Suppressor macrophage treated with lipopolysaccharide for 4 hours (primary cell): ENCODE measurements around the gene SESN3.
"Not testable (repeated sequence)": the region's sequence is repeated elsewhere in the genome, so short reads cannot be mapped to it uniquely, and the experiment has no call there.

Experiments
- DNase-seq: peaks from one replicate; pipeline ENCODE4 v3.0.0-alpha.2; 2020

SESN3 gene, protein sequence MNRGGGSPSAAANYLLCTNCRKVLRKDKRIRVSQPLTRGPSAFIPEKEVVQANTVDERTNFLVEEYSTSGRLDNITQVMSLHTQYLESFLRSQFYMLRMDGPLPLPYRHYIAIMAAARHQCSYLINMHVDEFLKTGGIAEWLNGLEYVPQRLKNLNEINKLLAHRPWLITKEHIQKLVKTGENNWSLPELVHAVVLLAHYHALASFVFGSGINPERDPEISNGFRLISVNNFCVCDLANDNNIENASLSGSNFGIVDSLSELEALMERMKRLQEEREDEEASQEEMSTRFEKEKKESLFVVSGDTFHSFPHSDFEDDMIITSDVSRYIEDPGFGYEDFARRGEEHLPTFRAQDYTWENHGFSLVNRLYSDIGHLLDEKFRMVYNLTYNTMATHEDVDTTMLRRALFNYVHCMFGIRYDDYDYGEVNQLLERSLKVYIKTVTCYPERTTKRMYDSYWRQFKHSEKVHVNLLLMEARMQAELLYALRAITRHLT

DNA sequence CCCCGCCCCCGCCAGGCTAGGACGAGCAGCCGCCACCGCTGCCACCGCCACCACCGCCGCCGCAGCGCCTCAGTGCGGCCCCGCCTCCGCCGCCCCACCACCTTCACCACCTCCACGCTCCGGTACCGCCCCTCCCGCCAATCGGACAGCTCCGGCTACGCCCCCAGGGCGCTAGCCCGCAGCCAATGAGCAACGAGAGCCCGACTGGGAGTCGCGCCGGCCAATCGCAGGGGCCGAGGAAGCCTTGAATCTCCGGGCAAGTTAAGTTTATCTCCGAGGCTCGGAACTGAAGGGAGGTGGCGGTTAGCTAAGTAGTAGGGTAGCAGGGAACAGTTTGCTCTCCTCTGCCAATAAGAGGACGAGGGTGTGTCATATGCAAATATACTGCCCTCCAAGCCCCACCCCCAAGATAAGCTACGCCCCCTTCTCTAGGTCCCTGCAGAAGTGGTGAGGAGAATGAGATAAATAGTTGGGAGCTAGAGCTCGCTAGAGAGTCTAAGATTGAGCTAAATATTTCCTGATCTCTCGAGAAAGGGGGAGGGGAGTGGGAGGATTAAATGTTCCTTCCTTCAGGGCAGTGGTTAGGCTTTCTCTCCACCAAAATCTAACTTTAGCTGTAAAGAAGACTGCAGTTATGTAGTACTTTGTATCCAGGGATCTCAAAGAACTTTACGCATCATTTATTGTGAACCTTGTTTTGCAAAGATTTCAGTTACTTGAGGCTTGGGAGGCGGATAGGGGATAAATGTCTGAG is at the start of gene SESN3:
SESN3 (minus strand) TSS at position 76 of the 754 bp plus-strand sequence. CDS start 342 bp downstream, outside the sequence.
- DNase-seq = peak; percentile 99

DNA sequence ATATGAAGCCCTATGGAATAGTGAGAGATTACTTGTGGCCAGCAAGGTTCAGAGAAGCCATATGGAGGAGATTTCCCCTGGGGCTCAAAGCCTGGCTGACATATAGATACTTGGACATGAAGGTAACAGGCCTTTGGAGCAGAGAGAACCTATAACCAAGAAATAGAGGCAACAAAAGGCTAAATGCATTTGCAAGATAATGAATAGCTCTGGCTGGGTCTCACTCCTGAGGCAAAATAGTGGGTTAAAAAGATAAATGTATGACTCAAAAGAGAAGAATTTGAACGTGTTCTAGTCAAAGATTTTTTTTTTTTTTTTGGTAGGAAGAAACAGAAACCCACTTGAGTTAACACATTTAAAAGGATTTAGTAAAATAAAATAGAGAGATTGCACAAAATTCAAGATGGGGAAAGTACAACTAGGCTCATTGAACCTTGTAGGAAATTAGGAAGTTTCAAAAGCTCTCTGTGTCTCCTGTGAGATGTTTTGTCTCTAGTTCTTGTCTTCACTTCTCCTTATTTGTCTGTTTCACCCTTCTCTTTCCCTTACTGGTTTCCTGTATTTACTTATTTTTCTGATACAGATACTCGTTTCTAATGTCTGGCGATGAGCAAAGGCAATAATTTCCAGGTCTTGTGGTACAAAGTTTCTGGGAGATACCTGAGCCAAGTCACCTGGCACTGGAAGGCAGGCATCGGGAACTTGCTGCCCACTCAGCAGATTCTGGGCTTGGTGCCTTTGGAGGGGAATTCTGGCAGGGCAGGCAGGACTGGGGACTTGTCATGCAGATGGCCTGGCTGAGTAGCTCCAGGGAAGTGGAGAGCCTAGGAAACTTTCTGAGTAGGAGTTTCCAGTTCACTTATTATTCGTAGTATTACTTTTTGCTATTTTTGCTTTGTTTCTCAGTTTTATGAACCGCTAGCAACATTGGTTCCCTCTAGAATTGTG is 49.2 kb upstream of the SESN3 start:
- DNase-seq = peak; percentile 68

DNA sequence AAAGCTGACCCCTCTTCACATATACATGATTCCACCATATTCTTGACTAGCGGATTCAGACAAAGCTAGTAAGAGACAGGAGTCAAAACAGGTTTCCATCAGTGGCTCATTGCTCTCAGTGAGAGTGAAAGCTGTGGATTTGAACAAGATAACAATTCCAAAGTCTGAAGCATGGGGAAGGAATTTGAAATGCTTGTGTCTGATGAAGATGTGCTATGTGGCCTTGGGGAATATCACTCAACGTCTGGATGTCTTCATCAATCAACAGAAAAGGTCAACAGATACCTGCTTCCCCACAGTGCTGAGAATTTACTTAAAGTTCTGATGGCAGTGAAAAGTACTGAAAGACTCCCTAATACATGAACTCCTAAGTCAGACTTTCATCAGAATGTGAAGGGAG is 46.9 kb upstream of the SESN3 start:
- no peak for DNase-seq

DNA sequence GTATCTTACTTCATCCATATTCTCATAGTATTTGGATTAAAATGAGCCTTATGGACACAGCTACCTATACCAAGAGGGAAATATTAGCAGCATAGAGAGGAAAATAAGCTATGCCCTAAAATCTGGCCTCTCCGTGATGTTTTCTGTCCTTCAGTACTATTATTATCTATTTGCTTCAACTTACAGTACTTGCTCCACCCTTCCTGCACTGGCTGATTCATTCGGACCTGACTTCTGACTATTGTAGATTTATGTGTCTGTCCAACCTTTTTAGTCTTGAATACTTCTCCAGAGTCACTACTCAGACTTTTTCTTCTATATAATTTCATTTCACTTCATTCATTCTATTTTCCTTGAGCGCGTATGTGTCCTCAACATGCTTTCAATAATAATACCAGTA is 45.1 kb upstream of the SESN3 start:
- no peak for DNase-seq

DNA sequence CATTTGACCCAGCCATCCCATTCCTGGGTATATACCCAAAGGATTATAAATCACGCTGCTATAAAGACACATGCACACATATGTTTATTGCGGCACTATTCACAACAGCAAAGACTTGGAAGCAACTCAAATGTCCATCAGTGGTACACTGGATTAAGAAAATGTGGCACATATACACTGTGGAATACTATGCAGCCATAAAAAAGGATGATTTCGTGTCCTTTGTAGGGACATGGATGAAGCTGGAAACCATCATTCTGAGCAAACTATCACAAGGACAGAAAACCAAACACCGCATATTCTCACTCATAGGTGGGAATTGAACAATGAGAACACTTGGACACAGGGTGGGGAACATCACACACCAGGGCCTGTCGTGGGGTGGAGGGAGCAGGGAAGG is 42.6 kb upstream of the SESN3 start:
- not testable (repeated sequence) for DNase-seq

DNA sequence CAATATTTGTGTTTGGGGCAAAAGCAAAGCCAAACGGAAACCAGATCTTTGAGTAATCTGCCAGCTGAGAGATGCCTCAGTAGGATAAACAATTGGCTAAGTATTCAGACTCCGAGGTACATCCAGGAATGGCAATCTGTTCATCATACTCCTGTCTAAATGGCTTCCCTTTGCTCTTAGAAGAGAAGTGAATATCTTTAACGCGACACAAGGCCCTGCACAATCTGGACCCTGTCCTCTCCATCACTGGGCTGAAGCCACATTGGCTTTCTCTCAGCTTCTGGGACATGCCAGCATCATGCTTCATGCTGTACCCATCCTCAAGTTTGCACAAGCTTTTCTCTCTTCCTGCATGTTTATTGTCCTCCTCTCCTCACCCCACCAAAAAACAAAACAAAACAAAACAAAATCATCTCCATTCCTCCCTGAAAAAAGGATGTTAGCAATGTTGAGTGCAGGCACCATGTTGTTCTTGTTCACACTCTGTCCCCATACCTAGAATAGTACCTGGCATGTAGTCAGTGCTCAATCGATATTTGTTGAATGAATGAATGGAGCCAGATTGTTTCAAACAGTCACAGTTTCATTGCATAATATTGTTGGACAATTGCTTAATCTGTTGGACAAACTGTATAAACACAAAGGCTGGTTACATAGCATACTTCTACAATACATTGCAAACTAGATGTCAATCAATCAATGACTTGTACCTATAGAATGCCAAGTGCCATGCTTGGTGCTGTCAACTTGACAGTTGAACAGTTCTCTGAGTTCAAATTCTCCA is 38.2 kb upstream of the SESN3 start:
- DNase-seq = no peak

DNA sequence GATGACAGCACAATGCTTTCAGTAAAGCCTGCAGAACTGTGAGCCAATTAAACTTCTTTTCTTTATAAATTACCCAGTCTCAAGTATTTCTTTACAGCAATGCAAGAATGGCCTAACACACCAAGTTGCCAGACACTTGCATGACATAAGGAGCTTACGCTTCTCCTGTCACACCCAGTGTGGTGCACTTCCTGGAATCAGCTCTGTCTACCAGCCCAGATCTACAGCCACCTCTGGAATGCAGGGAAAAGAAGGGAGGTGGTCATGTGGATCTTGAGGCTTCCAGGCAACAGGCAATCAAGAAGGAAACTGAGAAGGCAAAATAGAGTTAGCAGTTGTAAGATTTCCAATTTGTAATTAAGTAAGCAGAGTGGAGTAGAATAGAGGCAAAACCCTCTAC is 37.4 kb upstream of the SESN3 start:
- no peak for DNase-seq

DNA sequence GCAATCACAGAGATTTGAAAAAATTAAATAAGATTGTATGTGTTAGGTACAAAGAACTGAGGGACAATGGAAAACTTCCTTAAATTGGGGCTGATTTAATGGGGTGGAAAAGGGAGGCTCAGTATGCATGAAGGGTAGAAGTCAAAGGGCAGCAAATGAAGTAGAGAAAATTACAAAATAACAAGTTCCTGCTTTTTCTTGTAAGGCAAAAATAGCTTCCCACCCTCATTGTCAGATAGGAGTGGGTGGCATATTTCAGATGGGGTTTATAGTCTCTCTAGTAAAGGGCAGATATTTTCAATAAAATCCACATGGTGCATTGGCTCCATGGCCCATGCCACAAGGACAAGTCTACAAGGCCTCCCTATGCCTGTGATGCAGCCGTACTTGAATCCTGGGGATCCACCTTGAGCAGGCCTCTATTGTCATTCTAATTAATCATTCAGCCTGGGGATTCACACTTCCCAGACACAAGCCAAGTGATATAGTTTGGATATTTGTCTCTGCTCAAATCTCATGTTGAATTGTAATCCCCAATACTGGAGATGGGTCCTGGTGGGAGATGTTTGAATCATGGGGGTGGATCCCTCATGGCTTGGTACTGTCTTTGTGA is 36.7 kb upstream of the SESN3 start:
- DNase-seq = peak; percentile 27

DNA sequence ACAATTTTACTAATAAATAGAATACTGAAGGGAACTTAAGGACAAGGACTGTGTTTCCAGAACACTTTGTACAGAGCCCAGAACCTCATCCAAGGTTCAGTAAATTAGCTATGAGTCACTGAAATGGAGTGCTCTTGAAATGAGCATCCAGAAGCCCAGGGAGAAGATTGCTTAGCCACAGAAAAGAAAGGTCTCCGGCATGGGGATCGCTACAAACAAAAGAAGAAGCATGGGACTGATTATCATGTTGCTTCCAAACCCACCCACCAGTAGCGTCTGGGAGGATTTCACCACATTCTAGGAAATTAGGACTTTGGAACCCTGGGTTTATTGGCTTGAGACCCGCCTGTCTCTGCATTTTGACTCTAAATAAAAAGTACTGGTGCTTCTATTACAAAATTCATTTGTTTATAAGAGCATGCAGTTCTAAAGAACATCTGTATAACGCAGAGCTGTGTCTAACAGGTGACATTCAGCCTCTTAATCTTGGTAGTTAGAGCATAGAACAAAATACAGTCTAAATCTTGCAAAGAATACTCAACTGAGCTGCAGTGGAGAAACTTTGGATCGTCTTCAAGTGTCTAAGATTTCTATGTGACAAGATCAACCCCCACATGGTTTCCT is 35.9 kb upstream of the SESN3 start:
- DNase-seq = no peak

DNA sequence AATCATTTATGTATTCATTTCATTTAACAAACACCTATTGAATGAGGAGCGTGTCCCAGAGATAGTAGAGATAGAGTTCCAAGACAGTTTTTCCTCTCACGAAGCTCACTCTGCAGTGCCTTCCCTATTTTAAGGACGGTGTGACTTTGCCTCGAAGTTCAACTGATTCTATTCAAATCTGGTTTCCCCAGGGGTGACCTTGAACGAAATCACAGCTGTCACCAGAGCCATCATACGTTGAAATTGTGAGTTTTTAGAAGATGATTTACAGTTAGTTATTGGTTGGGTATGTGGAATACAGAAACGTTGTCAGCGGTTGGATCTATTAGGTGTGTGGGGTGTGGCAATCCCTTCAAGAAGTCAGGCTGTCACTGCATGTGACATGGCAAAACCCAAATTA is 33.9 kb upstream of the SESN3 start:
- DNase-seq = no peak

DNA sequence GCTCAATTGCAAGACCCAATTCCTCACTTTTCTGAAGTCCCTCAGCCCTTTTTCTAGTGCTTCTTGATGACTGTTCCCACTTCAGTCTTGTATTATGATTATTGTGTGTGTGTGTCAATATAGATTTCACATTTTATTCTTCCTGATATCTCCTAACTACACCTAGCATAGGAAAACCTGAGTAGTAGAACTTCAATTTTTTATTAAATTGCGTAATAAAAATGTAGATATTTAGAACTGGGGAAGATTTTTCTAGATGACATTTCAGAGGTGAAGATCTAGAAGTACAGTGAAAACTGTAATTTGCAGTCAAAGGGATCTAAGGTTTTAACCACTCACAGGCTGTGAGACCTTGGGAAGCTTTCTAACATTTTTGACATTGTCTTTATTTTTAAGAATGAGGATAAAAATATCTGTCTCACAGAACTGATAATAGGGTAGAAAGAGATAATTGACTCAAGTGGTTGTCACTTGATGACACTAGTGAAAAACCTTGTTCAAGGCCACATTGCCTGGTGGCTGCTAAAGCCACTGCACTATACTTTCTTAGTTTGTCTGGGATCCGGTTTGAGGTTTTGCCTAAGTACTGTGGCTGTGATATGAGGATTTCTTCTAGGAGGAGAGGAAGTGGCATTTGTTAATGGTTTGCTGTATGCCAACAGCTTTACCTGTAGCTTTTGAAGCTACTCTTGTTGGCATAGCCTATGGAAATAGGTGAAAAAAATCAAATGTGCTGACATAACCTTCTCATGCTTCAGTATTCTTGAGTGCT is 32.2 kb upstream of the SESN3 start:
- DNase-seq = no peak

DNA sequence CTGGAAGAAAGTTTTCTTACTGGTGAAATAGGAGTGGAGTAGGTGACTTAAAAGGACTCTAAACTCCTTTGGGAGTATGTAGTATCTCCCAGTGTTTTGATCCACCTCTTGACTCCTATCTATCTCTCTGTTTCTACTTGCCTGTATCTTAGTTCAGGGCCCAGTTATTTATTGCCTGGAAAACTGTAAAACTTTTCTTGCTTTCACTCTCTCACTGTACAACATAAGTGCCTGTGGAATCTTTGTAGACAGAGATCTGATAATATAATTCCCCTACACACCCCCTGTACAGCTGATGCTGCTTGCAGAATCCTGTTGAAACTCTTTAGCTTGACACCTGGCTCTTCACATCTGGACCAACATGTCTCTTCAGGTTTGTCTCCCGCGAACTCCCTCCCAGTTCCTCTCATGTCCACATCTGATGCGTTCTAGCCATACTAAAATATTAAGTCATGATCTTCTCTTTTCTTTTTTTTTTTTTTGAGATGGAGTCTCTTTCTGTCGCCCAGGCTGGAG is 26.5 kb upstream of the SESN3 start:
- no peak for DNase-seq

DNA sequence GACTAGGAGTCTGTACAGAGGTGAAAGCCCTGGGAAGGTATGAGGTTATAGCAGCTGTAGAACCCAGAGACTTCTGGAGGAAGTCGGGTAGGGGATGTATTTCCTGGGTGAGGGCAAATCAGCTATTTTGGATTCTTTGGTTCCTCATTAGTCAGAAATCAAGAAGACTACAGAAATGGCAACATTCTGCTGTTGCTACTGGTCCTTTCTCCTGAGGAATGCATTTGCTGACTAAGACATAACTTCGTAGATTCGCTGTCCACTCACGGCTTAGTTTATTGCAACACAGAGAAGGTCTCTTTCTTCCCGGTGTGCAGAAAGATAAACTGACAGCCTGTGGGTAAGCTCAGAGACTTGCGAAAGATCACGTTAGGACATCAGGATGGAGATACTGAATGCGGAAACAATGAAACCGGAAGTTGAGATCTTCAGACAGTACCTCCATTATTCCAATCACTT is 25.3 kb upstream of the SESN3 start:
- DNase-seq = peak; percentile 62

DNA sequence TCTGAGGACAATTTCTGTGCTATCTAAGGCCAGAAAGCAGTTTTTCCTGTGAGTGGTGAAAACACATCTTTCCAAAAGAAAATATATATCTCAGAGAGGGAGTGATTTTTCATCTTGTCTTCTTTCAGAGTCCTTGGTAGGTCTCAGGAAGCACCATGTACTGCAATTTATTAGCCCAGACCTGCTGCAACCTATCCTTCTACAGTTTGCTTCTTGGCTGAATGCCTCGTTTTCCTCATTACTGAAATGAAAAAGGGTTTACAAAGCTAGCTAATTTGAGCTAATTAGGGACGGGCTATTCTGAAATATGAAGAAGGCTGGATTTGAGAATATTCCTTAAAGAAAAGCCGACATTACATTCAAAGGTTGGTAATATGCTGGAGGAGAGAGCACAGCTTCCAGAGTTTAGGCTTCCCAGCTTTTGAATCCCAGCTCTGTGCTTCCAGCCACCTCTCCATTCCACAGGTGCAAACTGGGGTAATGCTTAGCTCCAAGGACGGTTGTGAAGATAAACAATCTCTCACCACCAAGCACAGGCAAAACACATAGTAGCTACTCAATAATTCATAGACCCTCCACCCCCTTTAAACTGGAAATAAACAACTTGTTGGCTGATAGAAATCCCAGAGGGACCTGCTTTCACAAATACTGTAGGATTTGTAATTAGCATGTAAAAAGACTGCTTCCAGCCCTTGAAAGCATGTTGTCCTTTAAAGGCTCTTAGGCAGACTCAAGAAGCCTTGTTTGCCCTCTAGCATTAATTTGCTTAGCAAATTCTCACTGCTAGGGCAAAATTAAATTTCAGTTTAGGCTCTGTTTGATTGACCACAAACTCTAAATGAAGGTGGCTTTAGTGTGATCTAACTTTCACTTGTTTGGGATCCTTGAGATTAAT is 24.5 kb upstream of the SESN3 start:
- DNase-seq = no peak

DNA sequence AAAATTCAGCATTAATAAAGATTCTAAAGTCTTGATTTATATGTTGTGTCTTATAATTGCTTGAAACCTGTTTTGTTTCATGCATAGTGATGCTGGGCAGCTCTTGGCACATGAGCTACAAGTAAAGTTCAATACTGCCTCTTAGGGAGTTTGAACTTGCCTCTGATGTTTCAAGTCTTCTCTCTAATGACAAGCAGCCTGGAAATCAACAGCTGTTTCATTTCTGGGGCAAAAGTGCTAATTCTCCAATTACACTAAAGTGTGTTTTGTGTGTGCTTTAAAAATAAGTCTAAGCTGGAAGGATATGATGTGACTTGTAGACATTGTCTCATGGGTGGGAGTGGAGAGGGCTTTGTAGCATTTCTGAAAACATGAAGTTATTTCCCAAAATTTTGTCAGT is 23.7 kb upstream of the SESN3 start:
- no peak for DNase-seq

DNA sequence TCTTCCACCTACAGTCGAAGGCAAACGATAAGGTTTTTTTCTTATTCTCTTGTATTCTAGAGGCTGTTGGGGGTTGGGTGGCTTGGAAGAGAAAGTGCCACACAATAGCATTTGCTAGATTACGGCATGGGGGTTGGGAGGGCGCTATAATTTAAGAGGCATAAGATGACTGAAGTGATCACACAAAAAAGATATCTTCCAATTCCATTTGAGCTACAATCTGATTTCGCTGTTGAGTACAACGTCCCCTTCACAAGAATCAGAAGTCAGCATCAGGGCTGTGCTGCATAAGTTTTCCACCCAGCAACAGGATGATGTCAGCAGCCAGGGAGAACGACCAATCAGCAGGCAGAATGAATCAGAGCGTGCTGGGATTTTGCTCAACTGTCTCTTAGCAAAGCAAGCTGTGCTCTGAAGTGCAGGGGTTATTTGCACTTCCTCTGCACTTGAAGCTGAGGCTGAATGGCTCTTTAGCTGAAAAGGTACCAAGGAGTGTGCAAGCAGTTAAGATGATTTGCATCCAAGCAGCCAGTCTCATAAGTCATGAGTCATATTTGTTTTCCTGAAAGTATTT is 23.2 kb upstream of the SESN3 start:
- peak; percentile 91 for DNase-seq

DNA sequence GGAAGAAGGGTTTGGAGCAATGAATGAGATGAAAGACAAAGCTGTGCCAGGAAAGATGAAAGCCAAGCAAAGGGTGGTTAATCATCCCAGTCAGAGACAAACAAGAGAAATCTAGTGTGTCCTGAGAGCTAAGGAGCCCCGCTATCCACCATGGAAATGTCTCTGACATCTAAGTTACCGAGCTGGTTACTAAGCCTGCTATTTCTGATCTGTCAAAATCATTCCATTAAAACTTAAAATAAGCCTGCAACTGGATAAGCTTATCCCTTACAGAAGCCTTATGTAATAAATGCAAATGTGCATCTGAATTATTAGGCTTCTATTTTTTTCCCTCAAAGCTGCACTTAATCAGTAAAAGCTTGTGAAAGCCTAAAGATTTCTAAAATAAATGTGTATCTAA is 22.1 kb upstream of the SESN3 start:
- DNase-seq = no peak

DNA sequence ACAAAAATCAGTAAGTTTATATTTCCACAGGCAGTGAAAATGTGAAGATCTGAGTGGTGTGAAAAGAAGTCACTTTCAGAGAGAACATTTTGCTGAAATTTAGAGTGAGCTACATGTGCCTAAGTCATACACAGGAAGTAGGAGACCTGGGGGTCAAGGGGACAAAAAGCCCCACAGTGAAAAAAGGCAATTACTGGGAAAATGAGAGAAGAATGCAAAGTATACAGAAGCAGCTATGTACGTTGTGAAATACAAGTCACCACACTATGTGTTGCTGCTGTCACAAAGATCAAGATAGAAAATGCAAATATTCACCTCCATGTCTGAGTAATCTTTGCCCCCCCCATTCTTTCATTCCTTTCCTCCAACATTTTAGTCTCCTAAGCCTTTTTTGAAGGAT is 21.6 kb upstream of the SESN3 start:
- DNase-seq = no peak

DNA sequence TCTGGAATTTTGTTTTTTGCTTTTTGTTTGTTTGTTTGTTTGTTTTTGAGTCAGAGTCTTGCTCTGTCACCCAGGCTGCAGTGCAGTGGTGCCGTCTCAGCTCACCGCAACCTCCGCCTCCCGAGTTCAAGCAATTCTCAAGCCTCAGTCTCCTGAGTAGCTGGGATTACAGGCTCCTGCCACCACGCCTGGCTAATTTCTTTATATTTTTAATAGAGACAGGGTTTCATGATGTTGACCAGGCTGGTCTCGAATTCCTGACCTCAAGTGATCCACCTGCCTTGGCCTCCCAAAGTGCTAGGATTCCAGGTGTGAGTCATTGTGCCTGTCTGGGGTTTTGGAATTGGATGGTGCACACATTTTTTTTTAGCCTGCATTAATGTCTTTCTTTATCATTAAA is 20.9 kb upstream of the SESN3 start:
- not testable (repeated sequence) for DNase-seq
